Cardiac fibroblast (primary cell): ENCODE measurements around the gene PRDM4.
A peak's percentile ranks its signal among the peaks of the same experiment; 100 is the strongest.

Experiments used
- DNase-seq, 2 donors: peaks; one replicate each; pipeline versions ENCODE4 v3.0.0 to v3.0.0-alpha.2; 2010; ENCODE audit warnings: low read depth in 2 of 2
- H3K4me3 ChIP-seq, 2 donors: replicated peaks in 1 of 2; 1 replicate in 1 of 2; 2 replicates in 1 of 2; pipeline ENCODE4 v1.5.1; 2011; ENCODE audit warnings: low read depth in 2 of 2, low read length in 2 of 2, mild to moderate bottlenecking in 2 of 2, moderate library complexity in 1 of 2
- TF ChIP-seq, protein P1 (sequence below): IDR thresholded peaks from one replicate; pipeline ENCODE4 v1.5.1; 2011; ENCODE audit warnings: low read depth, mild to moderate bottlenecking, low read length, inconsistent platforms

The PRDM4 gene

DNA sequence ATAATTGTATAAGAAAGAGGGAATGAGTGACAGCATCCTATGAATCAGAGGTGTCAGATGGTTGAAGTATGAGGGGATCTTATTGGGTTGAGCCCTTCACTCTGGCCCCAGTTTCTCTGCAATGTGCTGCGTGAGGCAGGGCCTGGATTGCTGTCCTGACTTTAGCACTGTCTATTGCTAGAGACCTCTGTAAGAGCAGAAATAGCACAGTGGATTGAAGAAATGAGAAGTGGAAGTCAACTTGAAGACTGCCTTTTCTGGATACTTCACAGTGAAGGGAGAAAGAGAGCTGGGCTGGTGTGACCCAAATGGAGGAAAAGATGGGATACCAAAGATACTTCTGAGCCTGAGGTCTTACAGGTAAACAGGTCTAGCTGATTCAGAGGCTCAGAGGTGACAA is 19.4 kb upstream of the PRDM4 start:
- no peak for DNase-seq

DNA sequence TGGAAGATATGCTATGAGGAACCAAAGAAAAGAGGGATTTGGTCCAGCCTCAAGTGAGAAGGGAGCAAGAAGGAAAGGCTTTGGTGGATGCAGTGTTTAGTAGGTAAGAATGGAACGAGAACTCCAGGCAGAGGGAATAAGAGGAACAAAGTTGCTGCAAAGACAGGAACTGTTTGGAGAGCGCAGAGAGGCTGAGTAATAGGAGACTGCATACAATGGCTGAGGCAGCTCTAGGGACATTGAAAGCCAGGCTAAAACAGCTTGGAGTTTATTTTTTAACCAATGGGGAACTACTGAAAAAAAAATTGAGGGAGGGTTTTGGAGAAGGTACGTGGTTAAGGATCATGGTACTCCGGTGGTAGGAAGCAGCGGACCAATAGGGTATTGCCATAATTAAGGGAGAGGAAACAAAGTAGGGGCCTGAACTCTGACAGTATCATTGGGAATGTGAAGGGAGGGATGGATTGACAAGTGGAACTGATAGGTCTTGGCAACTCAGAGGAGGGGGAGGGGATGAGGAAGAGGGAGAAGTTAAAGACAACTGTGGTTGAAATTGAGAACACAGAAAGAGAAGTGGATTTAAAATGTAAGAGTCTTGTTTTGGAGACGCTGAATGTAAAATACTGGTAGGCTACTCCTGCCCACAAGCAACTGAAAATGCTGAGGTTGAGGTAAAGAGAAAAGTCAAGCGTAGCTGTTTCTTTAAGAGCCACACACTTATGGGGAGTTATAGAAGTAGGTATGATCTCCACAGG is 18.3 kb upstream of the PRDM4 start:
- no peak for DNase-seq
- H3K4me3 ChIP-seq = no peak overlapping the region
- TF ChIP-seq, protein P1, sequence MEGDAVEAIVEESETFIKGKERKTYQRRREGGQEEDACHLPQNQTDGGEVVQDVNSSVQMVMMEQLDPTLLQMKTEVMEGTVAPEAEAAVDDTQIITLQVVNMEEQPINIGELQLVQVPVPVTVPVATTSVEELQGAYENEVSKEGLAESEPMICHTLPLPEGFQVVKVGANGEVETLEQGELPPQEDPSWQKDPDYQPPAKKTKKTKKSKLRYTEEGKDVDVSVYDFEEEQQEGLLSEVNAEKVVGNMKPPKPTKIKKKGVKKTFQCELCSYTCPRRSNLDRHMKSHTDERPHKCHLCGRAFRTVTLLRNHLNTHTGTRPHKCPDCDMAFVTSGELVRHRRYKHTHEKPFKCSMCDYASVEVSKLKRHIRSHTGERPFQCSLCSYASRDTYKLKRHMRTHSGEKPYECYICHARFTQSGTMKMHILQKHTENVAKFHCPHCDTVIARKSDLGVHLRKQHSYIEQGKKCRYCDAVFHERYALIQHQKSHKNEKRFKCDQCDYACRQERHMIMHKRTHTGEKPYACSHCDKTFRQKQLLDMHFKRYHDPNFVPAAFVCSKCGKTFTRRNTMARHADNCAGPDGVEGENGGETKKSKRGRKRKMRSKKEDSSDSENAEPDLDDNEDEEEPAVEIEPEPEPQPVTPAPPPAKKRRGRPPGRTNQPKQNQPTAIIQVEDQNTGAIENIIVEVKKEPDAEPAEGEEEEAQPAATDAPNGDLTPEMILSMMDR = no peak

More for the DNA sequence above, 19.4 kb upstream of the PRDM4 start:
- H3K4me3 ChIP-seq = no peak overlapping the region
- TF ChIP-seq, protein P1 = no peak

DNA sequence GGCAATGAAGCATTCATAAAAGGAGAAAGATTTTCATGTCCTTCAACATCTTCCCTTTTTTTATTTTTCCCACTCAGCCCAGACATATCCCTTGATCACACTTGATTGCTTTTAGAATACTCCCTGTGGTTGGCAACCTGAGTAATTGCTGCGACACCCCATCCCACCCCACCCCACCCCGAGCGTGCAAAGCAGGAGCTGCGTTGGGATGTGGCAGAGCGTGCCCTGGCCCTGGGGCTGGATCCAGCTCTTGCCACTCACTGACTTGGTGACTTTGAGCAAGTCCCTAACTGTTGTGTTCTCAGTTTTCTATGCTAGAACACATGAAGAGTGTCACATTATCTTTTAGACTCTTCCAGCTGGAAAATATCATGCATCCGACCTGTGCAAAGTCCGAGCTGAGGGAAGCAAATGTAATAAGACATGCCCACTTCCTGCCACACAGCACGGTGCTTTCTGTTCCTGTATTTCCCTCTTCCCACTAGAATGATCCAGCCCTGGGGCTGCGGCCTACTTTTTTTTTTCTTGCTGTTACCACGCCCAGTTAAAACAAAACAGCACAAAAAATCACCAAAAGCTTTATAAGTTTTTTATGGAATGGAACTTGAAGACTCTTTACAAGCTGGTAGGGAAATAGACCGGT is 17.6 kb upstream of the PRDM4 start:
- TF ChIP-seq, protein P1 = no peak
- no peak overlapping the region for H3K4me3 ChIP-seq
- DNase-seq = no peak

DNA sequence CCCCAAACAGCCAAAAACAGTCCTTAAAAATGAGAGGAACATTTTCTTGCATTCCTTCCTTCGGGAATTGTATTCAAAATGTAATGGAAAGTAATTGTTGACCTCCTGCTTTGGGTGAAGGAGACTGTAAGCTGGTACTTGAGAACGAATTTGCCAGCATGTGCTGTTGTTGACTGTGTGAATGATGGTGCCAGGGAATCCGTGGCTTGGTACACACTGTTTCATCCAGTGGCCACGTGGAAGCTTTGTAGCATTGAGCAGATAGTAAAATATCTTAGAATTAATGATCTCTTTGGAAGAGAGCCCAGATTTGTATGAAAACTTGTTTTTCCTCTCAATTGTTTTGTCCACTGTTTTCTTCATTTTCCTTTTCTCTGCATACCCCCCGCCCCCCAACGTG is 15.2 kb upstream of the PRDM4 start:
- TF ChIP-seq, protein P1 = no peak
- no peak for DNase-seq
- no peak overlapping the region for H3K4me3 ChIP-seq

DNA sequence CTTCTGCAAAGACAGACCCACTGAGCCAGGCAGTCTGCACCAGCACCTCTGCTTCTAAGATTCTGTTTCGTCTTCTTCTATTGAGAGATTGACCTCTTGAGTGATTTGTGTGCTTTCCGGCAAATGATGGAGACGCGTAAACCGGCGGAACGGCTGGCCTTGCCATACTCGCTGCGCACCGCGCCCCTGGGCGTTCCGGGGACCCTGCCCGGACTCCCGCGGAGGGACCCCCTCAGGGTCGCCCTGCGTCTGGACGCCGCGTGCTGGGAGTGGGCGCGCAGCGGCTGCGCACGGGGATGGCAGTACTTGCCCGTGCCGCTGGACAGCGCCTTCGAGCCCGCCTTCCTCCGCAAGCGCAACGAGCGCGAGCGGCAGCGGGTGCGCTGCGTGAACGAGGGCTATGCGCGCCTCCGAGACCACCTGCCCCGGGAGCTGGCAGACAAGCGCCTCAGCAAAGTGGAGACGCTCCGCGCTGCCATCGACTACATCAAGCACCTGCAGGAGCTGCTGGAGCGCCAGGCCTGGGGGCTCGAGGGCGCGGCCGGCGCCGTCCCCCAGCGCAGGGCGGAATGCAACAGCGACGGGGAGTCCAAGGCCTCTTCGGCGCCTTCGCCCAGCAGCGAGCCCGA is 14.3 kb upstream of the PRDM4 start:
- peak in 1 of 2 donors; percentile 2 for DNase-seq
- TF ChIP-seq, protein P1 = no peak
- H3K4me3 ChIP-seq = no peak overlapping the region

DNA sequence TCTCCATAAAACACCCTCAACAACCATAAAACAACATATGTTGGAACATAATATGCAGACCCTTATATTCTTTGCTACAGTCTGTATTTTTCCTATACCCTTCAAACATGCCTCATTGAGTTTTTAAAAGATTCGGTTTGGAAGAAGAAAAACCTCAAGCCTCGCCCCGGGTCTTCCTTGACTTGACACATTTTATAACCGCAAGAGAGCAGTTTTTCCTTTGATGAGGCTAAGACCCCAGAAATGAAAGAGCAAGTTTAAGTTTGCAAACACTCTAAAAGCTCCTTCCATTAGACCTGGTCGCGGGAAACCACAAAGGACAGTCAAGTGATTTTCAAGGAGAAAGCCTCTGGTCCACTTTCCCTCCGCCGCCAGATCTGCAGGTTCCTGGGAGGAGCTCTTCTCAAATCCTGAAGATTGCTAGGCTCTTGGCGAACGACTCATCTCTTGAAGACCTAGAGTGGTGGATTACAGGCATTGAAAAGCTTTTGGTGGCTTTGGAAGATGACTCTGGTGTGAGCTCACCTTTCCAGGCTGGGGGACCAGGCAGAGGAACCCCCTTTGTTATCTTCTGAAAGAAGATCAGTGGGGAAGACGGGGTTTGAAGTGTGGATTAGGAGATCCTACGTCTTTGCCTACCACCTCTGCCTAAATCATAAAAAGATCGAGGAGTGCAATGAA is 13.6 kb upstream of the PRDM4 start, which contains the start of gene ASCL4:
Gene ASCL4 (plus strand): TSS at position 356 of the 681 bp plus-strand sequence. CDS start 515 bp downstream, outside the sequence.
- DNase-seq = no peak
- TF ChIP-seq, protein P1 = no peak
- no peak within 1 kb of the TSS for H3K4me3 ChIP-seq
